Muscle layer of colon (tissue), 2 donors: ENCODE data around the gene BCKDHB.
"Not testable (repeated sequence)": the region's sequence is repeated elsewhere in the genome, so short reads cannot be mapped to it uniquely, and the experiment has no call there.

Source experiments
- H3K27ac ChIP-seq: one replicate; pipeline ENCODE4 v1.7.0; 2013; ENCODE audit warnings: low read depth, mild to moderate bottlenecking, low read length, moderate library complexity
- H3K27me3 ChIP-seq, 2 donors: one replicate each; pipeline ENCODE4 v1.7.0; 2013; ENCODE audit warnings: low read length in 2 of 2, mild to moderate bottlenecking in 2 of 2; ENCODE audit not compliant: insufficient read depth in 2 of 2, control insufficient read depth in 1 of 2
- H3K36me3 ChIP-seq: one replicate; pipeline ENCODE4 v1.7.0; 2013; ENCODE audit warnings: mild to moderate bottlenecking, low read length; ENCODE audit not compliant: insufficient read depth
- H3K4me1 ChIP-seq: one replicate; pipeline ENCODE4 v1.7.0; 2013; ENCODE audit warnings: mild to moderate bottlenecking, low read length; ENCODE audit not compliant: insufficient read depth
- H3K4me3 ChIP-seq, 2 donors: one replicate each; pipeline ENCODE4 v1.7.0; 2013; ENCODE audit warnings: low read length in 2 of 2, low read depth in 1 of 2, mild to moderate bottlenecking in 1 of 2, moderate library complexity in 1 of 2
- H3K9ac ChIP-seq: one replicate; pipeline ENCODE4 v1.7.0; 2013; ENCODE audit warnings: low read length
- H3K9me3 ChIP-seq: one replicate; pipeline ENCODE4 v1.7.0; 2013; ENCODE audit warnings: mild to moderate bottlenecking, low read length
- donor health status: abdominal sarcoma.
- donor health status: Adenocarcinoma of cecum.

Gene BCKDHB

GRCh38 chr6:80234908-80235307 lies 128.4 kb downstream of the BCKDHB start:
- no peak overlapping the region for H3K27ac ChIP-seq
- no peaks in the 10 kb centered on the region for H3K27me3 ChIP-seq
- no peak overlapping the region for H3K9ac ChIP-seq
- H3K4me3 ChIP-seq, result no peak overlapping the region
- no peaks in the 10 kb centered on the region for H3K9me3 ChIP-seq
- no peaks in the 10 kb centered on the region for H3K36me3 ChIP-seq
- no peaks in the 10 kb centered on the region for H3K4me1 ChIP-seq

GRCh38 chr6:80235647-80236046 lies 129.2 kb downstream of the BCKDHB start:
- H3K9me3 ChIP-seq, result no peaks in the 10 kb centered on the region

GRCh38 chr6:80238754-80239153 lies 132.3 kb downstream of the BCKDHB start:
- not testable (repeated sequence) for H3K9ac ChIP-seq, H3K27ac ChIP-seq, H3K4me3 ChIP-seq, H3K27me3 ChIP-seq, H3K36me3 ChIP-seq, H3K9me3 ChIP-seq, H3K4me1 ChIP-seq

More at GRCh38 chr6:80235647-80236046, 129.2 kb downstream of the BCKDHB start:
- no peaks in the 10 kb centered on the region for H3K36me3 ChIP-seq
- no peaks in the 10 kb centered on the region for H3K27me3 ChIP-seq
- no peaks in the 10 kb centered on the region for H3K4me1 ChIP-seq
- no peak overlapping the region for H3K9ac ChIP-seq
- H3K4me3 ChIP-seq, result no peak overlapping the region
- H3K27ac ChIP-seq, result no peak overlapping the region

GRCh38 chr6:80245043-80245442 lies 138.6 kb downstream of the BCKDHB start:
- Histone ChIP-seq H3K9me3 (no peaks in the 10 kb centered on the region), H3K27ac (no peak overlapping the region), H3K4me3 (no peak overlapping the region), H3K36me3 (no peaks in the 10 kb centered on the region), H3K4me1 (no peaks in the 10 kb centered on the region), H3K9ac (no peak overlapping the region), H3K27me3 (no peaks in the 10 kb centered on the region)

GRCh38 chr6:80249897-80250296 lies 143.4 kb downstream of the BCKDHB start:
- Histone ChIP-seq H3K4me1 (peaks cover 7% of the 10 kb centered on the region), H3K36me3 (no peaks in the 10 kb centered on the region)

GRCh38 chr6:80250391-80250997 lies 144.0 kb downstream of the BCKDHB start:
- Histone ChIP-seq H3K27me3 (no peaks in the 10 kb centered on the region), H3K27ac (no peak overlapping the region), H3K4me1 (peaks cover 7% of the 10 kb centered on the region), H3K36me3 (no peaks in the 10 kb centered on the region), H3K9me3 (no peaks in the 10 kb centered on the region), H3K9ac (no peak overlapping the region), H3K4me3 (no peak overlapping the region)

More at GRCh38 chr6:80249897-80250296, 143.4 kb downstream of the BCKDHB start:
- Histone ChIP-seq H3K27me3 (no peaks in the 10 kb centered on the region), H3K9ac (no peak overlapping the region), H3K9me3 (no peaks in the 10 kb centered on the region), H3K4me3 (no peak overlapping the region), H3K27ac (no peak overlapping the region)

- H3K27me3 ChIP-seq, result no peaks in the 10 kb centered on the region
- H3K9ac ChIP-seq, result no peak overlapping the region
- H3K9me3 ChIP-seq, result no peaks in the 10 kb centered on the region
- no peaks in the 10 kb centered on the region for H3K36me3 ChIP-seq
- H3K4me3 ChIP-seq, result no peak overlapping the region
- peaks cover 7% of the 10 kb centered on the region for H3K4me1 ChIP-seq
- H3K27ac ChIP-seq, result no peak overlapping the region
Measured at GRCh38 chr6:80251321-80251720, 144.8 kb downstream of the BCKDHB start.

- Histone ChIP-seq H3K9me3 (no peaks in the 10 kb centered on the region), H3K36me3 (no peaks in the 10 kb centered on the region), H3K27me3 (no peaks in the 10 kb centered on the region), H3K4me1 (peaks cover 7% of the 10 kb centered on the region), H3K9ac (no peak overlapping the region), H3K4me3 (no peak overlapping the region), H3K27ac (no peak overlapping the region)
Measured at GRCh38 chr6:80254716-80255115, 148.2 kb downstream of the BCKDHB start.

GRCh38 chr6:80256691-80257090 lies 150.2 kb downstream of the BCKDHB start:
- Histone ChIP-seq H3K9me3 (no peaks in the 10 kb centered on the region), H3K36me3 (no peaks in the 10 kb centered on the region), H3K9ac (no peak overlapping the region), H3K27me3 (no peaks in the 10 kb centered on the region), H3K4me1 (peaks cover 2% of the 10 kb centered on the region), H3K4me3 (no peak overlapping the region), H3K27ac (no peak overlapping the region)

GRCh38 chr6:80259118-80259517 lies 152.6 kb downstream of the BCKDHB start:
- Histone ChIP-seq H3K27ac (no peak overlapping the region), H3K4me3 (no peak overlapping the region), H3K9ac (no peak overlapping the region), H3K4me1 (no peaks in the 10 kb centered on the region), H3K27me3 (no peaks in the 10 kb centered on the region), H3K9me3 (no peaks in the 10 kb centered on the region), H3K36me3 (no peaks in the 10 kb centered on the region)

GRCh38 chr6:80263585-80263984 lies 157.1 kb downstream of the BCKDHB start:
- no peaks in the 10 kb centered on the region for H3K36me3 ChIP-seq
- H3K4me3 ChIP-seq, result no peak overlapping the region
- H3K27ac ChIP-seq, result no peak overlapping the region
- H3K27me3 ChIP-seq, result no peaks in the 10 kb centered on the region
- H3K9me3 ChIP-seq, result no peaks in the 10 kb centered on the region
- no peak overlapping the region for H3K9ac ChIP-seq
- H3K4me1 ChIP-seq, result no peaks in the 10 kb centered on the region
